DMS114 treated with DMSO at 0.1 percent for 48 hours (cell line): ENCODE measurements around the gene NMUR2.

Experiments
- DNase-seq: peaks from one replicate; lab custom pipeline; 2025; ENCODE audit not compliant: unreplicated experiment; lab: John Stamatoyannopoulos, UW

NMUR2 gene, protein sequence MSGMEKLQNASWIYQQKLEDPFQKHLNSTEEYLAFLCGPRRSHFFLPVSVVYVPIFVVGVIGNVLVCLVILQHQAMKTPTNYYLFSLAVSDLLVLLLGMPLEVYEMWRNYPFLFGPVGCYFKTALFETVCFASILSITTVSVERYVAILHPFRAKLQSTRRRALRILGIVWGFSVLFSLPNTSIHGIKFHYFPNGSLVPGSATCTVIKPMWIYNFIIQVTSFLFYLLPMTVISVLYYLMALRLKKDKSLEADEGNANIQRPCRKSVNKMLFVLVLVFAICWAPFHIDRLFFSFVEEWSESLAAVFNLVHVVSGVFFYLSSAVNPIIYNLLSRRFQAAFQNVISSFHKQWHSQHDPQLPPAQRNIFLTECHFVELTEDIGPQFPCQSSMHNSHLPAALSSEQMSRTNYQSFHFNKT

DNA sequence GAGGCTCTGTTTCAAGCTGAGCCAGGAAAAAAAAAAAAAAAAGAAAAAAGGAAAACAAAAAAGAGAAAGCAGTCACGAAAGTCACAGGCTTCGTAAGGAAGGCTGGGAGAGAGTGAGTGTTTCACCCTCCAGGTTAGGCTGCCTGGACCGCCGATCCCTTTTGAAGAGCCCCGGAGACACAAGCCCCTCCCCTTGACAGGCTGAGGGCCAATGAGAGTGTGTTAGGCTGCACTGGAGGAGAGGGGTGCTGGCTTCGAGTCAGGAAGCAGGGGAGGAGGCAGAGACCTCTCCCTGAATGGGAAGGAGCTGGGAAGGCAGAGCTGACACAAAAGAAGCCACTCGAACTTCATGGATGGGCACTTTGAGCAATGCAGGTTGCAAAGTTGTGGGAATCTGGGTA is at the start of gene NMUR2:
Gene NMUR2 (minus strand): TSS at position 135 of the 400 bp plus-strand sequence. CDS start 166 bp downstream, outside the sequence.
- DNase-seq, result no peak

DNA sequence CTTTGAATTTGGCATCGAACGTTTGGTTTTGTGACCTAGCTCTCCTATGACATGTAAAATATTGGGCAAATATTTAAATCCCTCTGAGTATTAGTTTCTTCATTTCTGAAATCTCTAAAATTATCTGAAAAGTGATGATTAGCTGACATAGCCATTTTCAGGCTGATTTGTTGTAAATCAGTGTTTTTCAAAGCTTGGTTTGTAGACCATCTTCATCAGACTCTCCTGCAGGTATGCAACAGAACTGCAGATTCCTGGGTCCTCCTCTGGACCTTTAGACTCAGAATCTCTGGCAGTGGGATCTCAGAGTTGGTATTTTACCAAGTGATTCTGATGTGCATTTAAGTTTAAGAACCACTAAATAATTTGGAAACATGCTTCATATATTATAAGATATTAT is 38.9 kb upstream of the NMUR2 start:
- no peak for DNase-seq

DNA sequence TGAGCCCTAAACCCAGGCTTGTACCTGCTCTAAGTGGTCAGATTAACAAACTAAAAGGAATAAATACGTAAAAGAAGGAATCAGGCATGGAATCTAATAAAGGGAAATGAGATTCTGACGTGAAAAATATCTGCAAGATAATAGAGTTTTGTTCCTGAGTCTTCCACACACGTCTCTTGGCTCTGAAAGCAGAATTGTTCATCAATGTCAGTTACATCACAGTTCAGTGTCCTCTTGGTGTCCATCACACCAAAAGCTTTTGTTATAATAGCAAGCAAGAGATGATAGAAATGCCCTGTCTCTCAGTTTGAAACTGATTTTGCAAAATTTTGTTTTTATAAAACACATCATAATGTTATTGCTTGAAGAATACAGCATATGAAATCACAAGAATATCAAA is 34.7 kb upstream of the NMUR2 start:
- DNase-seq, result no peak

DNA sequence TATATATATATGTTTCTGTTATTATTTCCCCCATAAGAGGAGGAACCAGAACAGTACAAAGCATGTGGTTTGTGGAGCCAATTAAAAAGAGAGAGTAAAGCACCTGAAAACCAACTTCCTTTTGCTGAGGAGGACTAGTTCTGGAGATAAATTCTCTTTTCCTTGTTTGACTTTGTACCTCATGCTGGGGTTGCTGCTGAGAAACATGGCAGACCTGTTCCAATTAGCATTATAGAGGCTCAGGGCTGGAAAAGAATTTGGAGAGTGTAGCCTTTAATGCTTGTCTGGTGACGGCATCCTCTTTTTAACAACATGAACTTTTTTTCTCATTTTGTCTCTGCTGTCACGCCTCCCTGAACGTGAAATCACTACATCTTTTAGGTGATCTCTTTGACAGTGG is 32.8 kb upstream of the NMUR2 start:
- no peak for DNase-seq

DNA sequence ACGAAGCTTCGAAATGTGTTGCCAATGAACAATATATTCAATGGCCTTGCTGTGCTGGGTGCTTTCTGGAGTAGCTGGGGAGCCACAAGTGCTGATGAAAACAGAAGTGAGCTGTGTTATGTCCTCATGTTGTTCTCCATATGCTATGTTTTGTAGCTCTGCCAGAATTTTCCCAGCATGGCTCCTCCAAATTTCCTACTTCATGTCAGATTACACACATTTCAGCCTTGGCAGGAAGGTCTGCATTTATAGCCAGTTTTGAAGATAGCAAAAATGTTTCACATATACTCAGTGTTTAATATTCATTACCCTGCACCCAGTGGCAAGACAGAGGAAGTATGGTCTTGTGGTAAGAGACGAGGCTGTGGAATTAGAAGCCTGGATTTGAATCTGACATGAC is 22.6 kb upstream of the NMUR2 start:
- no peak for DNase-seq

DNA sequence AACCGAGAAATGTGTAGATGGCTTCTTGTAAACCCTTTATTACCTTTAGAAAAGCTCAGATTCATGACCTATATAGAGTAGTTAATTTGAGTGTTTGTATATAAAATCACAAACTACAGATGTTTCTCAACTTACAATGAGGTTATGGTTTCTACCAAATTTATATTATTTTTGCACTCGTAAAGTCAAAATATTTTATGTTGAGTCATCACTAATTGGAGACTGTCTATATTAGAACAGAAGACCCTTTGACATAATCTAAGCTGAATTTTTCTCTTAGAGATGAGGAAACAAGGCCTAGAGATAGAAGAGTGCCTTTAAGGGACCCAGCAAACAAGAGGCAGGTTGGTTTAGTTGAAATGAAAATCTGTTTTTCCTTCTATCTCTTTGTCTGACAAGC is 20.0 kb upstream of the NMUR2 start:
- no peak for DNase-seq

DNA sequence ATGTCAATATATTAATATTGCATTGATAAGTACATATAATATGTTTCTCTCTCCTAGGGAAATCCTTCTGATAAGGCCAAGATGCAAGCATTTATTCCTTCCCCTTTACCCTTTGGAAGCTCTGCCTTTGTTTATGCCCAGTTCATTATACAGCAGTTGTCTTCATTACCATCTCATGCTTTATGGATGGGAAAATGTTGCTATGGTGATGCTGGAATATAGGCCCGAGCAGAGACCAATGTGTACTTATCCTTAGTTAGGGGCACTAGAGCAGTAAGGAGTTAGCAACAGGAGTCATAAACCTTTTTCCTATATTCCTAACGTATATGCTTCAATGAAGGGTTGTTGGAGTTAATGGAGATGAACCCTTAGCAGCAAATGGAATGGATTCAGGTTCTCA is 19.4 kb upstream of the NMUR2 start:
- DNase-seq, result no peak

DNA sequence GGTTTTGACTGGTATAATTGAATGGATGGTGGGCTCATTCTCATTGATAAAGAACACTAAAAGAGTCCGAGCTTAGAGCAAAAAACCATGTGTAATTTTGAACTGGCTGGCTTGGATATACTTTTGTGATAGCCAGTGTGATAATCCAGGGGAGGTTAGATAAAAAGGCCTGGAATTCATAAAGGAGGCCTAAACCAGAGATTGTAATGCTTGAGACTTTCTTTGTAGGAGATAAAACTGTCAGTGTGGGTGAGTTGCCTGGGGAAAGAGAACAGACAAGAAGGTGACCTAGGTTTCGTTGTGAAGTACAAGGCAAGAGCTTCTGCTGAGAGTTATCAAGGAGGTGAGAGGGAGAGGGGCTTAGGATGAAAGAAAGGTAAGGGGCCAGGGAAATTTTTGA is 17.0 kb upstream of the NMUR2 start:
- no peak for DNase-seq

DNA sequence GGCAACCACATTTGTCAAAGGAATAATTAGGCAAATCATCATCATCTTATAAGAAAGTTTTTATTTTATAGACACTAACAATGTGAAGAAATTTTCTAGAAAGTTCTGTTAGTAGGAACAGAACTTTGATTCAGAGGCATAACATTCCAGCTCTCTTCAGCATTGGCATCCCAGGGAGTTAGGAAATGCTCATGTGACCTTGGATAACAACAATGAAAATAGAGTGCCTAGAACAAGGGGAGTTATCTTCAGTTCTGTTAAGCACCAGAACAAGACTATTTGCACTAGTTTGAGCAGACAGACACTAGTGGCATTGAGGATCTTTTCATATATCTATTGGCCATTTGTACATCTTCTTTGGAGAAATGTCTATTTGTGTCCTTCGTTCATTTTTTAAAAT is 7.0 kb upstream of the NMUR2 start:
- DNase-seq, result no peak

DNA sequence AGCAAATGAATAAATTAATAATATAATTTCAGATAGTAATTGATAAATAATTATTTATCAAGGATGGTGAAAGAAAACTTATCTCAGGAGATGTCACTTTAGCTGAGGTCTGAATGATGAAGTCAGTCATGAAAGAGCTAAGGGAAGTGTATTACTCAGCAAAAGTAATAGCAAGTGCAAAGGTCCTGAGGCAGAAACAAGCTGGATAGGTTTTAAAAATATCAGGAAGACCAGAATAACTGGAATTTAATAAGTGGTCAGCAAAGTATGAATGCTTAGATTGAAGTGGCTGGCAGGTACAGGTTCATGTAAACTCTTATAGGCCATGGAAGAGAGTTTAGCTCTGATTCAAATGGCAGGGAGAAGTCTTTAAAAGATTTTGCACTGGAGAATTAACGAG is 1.0 kb upstream of the NMUR2 start:
- DNase-seq, result no peak

DNA sequence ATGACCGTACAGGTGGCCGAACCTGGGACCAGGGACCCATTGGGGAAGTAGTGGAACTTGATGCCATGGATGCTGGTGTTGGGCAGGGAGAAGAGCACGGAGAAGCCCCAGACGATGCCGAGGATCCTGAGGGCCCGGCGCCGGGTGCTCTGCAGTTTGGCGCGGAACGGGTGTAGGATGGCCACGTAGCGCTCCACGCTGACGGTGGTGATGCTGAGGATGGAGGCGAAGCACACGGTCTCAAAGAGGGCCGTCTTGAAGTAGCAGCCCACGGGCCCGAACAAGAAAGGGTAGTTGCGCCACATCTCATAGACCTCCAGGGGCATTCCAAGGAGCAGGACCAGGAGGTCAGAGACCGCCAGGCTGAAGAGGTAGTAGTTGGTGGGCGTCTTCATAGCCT is 585 bp downstream of the NMUR2 start:
- no peak for DNase-seq

DNA sequence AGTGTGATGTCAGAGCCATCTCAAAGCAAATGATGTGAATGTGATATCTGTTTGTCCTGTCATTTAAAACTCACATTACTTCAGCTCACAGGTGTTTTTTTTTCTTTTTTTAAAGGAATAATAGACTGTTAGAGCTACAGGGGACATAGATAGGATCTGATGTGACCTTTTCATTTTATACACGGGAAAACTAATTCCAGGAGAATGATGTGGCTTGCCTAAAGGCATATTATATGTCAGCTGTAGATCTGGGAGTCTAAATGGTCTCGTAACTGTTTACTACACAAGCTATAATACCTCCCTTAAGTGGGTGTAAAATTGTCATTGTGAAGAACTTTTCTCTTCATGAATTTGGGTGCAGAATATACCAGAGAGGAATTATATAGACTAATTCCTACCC is 2.0 kb downstream of the NMUR2 start:
- no peak for DNase-seq

DNA sequence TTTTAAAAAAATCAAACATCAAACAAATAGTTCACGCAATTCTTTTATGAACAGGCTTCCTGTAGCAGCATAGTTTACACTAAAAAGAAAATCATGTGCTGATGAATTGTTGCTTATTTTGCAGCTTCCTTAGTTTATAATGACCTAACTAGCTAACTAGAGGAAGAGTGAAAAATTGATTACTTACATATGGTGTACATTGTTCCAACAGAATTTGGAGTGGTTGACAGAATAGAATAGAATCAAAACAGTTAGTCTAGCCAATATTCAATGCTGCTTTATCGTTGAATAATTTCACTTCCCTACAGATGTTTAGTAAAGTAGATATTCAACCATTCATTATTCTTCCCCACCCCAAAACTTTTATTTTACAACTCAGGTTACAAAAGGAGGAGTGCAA is 4.2 kb downstream of the NMUR2 start:
- DNase-seq, result no peak

DNA sequence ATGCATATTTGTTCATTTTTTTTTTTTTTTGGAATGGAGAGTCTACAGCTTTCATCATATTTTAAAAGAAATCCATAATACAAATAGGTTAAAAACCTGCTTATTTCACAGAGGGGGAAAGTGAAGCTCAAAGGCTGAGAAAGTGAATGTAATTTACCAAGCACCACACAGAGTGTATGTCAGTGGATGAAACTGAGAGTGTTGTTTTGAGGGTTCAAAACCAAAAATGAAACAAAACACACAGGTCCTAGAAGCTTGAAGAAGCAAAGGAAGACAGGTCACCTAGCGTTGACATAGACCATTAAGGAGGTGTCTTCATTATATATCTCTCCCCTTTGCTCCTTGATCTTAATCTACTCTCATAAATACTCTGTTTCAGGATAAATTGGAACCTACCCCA is 7.5 kb downstream of the NMUR2 start:
- DNase-seq, result no peak

DNA sequence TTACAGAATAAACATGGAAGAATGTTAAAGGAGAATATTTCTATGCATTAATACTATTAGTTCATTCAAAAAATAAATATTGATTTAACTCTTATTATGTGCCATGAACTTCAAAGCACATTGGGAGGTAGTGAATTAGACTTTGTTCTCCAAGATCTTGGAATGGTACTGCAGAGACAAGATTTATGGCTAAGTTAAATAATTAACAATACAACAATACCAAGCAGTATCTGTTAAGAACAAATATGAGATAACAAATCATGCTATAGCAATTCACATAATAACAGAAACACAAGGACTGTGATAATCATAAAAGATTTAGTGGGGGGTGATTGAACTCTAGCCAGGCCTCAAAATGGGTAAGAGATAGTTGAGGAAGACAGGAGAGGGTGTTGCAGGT is 11.6 kb downstream of the NMUR2 start:
- no peak for DNase-seq

DNA sequence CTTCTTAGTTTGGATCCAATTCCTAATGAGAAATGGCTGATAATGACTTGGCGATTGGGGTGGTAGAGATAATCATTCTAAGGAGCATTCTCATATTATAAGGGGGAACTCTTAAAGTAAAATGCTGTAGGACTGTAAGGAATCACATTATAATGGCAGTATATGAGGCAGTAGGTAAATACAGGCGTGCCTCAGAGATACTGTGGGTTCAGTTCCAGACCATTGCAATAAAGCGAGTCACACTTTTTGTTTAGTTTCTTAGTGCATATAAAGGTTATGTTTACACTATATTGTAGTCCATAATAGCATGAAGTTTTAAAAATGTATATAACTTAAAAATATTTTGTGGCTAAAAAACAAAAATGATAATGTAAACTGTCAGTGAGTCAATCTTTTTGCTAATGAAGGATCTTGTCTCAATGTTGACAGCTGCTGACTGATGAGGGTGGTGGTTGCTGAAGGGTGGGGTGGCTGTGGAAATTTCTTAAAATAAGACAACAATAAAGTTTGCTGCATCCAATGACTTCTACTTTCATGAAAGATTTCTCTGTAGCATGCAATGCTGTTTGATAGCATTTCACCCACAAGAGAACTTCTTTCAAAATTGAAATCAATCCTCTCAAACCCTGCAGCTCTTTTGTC is 15.8 kb downstream of the NMUR2 start:
- no peak for DNase-seq

DNA sequence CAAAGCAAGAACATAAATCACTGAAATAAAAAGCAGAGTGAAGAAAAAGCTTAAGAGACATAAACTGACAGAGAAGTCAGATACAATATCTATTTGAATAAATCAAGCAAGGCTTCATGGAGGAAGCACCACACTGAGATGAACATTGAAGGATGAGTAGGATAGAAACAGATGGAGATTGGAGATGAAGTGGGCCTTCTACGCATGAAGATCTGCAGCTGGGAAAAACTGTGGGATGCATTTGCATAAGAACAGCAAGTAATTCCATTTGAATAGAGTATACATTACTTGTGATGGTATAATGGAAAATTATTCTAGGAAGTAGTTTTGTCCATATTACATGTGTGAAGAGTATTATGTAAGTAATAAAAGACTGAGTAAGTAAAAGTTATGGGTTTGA is 16.5 kb downstream of the NMUR2 start:
- DNase-seq, result no peak

DNA sequence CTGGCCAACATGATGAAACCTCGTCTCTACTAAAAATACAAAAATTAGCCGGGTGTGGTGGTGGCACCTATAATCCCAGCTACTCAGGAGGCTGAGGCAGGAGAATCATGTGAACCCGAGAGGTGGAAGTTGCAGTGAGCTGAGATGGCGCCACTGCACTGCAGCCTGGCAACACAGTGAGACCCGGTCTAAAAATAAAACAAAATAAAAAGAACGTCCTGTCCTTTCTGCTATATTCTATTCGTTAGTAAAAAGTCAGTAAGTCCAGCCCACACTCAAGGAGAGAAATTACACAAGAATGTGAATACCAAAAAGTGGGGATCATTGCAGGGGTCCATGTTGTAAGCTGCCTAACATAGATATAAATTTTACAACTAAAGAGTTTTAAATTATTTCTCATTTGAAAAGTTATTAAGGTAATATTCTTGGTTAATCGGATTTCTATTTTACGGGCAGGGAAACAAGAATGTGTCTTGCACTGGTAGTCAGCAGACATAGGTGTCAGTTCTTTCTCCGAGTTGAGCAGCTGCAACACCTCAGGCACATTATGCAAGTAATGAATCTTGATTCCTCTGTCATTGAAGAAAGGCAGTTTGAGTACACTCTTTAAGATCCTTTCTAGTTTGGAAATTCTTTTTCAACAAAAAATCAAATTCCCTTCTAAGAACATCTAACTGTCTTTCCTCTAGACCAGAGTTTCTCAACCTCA is 24.5 kb downstream of the NMUR2 start:
- no peak for DNase-seq

DNA sequence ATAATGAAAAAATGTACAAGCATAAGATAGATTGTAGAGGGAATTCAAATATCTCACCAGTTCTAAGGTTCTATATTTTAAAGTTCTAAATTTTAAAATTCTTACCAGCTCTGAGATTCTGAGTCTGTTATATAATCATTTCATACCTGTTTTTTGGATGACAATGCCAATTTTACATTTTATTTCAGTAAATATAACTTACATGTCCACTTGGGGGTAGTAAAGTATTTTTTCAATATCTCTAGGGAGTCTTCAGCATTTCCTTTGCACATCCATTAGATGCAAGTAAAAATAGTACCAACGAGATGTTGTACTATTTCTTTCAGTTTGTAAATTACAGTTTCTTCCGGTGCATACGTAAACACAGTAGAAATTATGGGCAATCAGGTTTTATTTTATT is 25.7 kb downstream of the NMUR2 start:
- DNase-seq, result peak; percentile 18

DNA sequence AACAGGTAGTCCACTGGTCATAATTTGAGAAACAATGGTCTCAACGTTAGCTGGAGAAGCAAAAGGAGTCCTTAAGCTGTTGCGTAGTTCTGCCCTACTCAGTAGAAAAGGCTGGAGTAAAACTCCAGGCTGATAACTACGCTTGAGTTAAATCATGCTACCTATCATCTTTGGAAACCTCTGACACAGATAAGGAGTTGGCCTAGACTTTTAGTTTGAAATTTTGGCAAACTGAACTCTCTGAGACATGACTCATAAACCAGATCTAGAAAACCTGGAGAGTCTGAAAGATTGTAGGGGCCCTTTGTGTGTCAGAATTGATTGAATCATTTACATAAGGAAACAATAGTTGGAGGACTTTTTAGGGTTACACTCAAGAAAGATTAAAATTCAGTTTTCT is 26.3 kb downstream of the NMUR2 start:
- DNase-seq, result no peak

DNA sequence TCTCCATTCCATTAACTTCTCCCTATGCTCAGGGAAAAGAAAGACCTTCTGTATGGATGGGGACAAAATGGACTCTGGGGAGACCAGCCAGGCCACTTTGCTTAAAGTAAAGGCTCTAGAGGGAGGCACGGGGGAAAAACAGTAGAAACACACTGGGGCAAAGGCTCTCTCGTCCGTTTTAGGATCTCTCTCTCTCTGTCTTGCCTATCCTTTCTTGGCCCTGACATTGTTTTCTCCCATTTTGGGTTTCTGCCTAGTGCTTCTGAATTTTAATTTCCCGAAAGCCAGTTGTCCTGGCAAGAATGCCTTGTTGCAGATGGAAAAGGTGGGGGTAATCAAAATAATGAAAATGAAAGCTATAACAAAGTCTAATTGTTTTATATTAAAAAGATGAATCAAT is 28.2 kb downstream of the NMUR2 start:
- DNase-seq, result no peak

DNA sequence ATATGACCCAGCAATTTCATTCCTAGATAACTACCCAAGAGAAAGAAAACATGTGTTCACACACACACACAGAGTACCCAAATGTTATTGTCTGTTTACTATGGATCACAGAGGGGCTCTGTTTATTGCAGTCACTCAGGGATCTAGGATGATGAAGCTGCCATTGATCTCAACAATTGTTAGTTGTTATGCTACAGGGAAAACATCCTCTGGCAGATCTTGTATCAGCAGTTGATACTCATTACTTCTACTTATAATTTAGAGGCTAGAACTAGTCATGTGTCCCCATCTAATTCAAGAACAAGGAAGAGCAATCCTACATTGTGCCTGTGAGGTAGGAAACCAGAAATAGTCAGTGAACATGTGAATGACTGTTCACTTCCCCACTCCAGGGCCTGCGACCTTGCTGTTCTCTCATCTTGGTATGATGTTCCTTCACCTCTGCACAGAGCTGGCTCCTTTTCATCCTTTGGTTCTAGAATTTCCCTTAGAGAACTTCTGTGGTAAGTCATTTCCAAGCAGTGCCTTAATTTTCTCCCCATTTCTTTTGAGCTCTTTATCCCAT is 30.3 kb downstream of the NMUR2 start:
- no peak for DNase-seq
